WTC11 (cell line): ENCODE data around the gene SLC22A4. TPM values are rescaled to one million over a fixed set of nuclear protein-coding genes. Genes with fewer than 3 reads are reported as not detected.

Experiments
- ATAC-seq: fragments of 200-7000 bp; cut with Tn5 transposase; 2 replicates; pipeline ENCODE4 v1.10.0; 2021; ENCODE audit warnings: mild to moderate bottlenecking, moderate library complexity
- CTCF ChIA-PET: fragments of 300-600 bp; sonication (Branson Sonifier 250); formaldehyde crosslinking; loops from one replicate; lab custom pipeline; 2021; ENCODE audit warnings: antibody characterized with exemption; lab: Charles Lee
- POLR2A ChIA-PET: fragments of 350-600 bp; sonication (Branson Sonifier 250); formaldehyde crosslinking; loops from one replicate; lab custom pipeline; 2021; ENCODE audit warnings: antibody characterized with exemption; lab: Charles Lee
- DNase-seq: peaks from one replicate; pipeline ENCODE4 v3.0.0; 2021; ENCODE audit warnings: low spot score
- H3K27ac Mint-ChIP-seq: 2 replicates; pipeline ENCODE4 v1.8.0; 2021; ENCODE audit warnings: mixed read lengths
- H3K27me3 Mint-ChIP-seq: 2 replicates; pipeline ENCODE4 v1.8.0; 2021; ENCODE audit warnings: low read depth, mild to moderate bottlenecking, moderate library complexity, mixed read lengths
- H3K36me3 Mint-ChIP-seq: 2 replicates; pipeline ENCODE4 v1.8.0; 2021; ENCODE audit warnings: mixed read lengths
- H3K4me1 Mint-ChIP-seq: 2 replicates; pipeline ENCODE4 v1.8.0; 2022; ENCODE audit warnings: mixed read lengths
- H3K4me3 Mint-ChIP-seq: 2 replicates; pipeline ENCODE4 v1.8.0; 2021; ENCODE audit warnings: mild to moderate bottlenecking, moderate library complexity, mixed read lengths
- H3K9me3 Mint-ChIP-seq: 2 replicates; pipeline ENCODE4 v1.8.0; 2021; ENCODE audit warnings: mixed read lengths
- ARID4B ChIP-seq: sonication (generic); formaldehyde crosslinking; IDR thresholded peaks from 2 replicates; pipeline ENCODE4 v1.8.0; 2023; ENCODE audit warnings: missing genetic modification reagents, mild to moderate bottlenecking, borderline replicate concordance
- ATF6 ChIP-seq: sonication (generic); formaldehyde crosslinking; IDR thresholded peaks from 2 replicates; pipeline ENCODE4 v1.8.1; 2023; ENCODE audit warnings: mild to moderate bottlenecking, missing genetic modification reagents
- E2F4 ChIP-seq: sonication (generic); formaldehyde crosslinking; IDR thresholded peaks from 2 replicates; pipeline ENCODE4 v1.8.1; 2022; ENCODE audit warnings: low read depth, mild to moderate bottlenecking, moderate library complexity, missing genetic modification reagents, borderline replicate concordance
- FOXJ3 ChIP-seq: sonication (generic); formaldehyde crosslinking; IDR thresholded peaks from 2 replicates; pipeline ENCODE4 v1.9.0; 2021; ENCODE audit warnings: missing genetic modification reagents, mild to moderate bottlenecking, borderline replicate concordance
- FOXP1 ChIP-seq: sonication (generic); formaldehyde crosslinking; IDR thresholded peaks from 2 replicates; pipeline ENCODE4 v1.8.0; 2022; ENCODE audit warnings: missing genetic modification reagents, mild to moderate bottlenecking, moderate library complexity, borderline replicate concordance
- FOXP4 ChIP-seq: sonication (generic); formaldehyde crosslinking; IDR thresholded peaks from 2 replicates; pipeline ENCODE4 v1.8.0; 2022; ENCODE audit warnings: mild to moderate bottlenecking, missing genetic modification reagents
- MAX ChIP-seq: sonication (generic); formaldehyde crosslinking; IDR thresholded peaks from 2 replicates; pipeline ENCODE4 v1.8.0; 2022; ENCODE audit warnings: mild to moderate bottlenecking, missing genetic modification reagents
- MYBL2 ChIP-seq: sonication (generic); formaldehyde crosslinking; IDR thresholded peaks from 2 replicates; pipeline ENCODE4 v1.8.1; 2023; ENCODE audit warnings: mild to moderate bottlenecking, moderate library complexity, missing genetic modification reagents
- SP1 ChIP-seq: sonication (generic); formaldehyde crosslinking; conservative IDR thresholded peaks from 2 replicates; pipeline ENCODE4 v1.8.1; 2022; ENCODE audit warnings: missing genetic modification reagents
- ZNF121 ChIP-seq: sonication (generic); formaldehyde crosslinking; IDR thresholded peaks from 2 replicates; pipeline ENCODE4 v1.8.0; 2023; ENCODE audit warnings: missing genetic modification reagents
- ZNF138 ChIP-seq: sonication (generic); formaldehyde crosslinking; conservative IDR thresholded peaks from 2 replicates; pipeline ENCODE4 v1.8.1; 2022; ENCODE audit warnings: mild to moderate bottlenecking, moderate library complexity, missing genetic modification reagents
- ZNF219 ChIP-seq: sonication (generic); formaldehyde crosslinking; IDR thresholded peaks from 2 replicates; pipeline ENCODE4 v1.8.0; 2023; ENCODE audit warnings: missing genetic modification reagents, mild to moderate bottlenecking, borderline replicate concordance
- ZNF532 ChIP-seq: fragments of 250-450 bp; sonication (Bioruptor Pico); IDR thresholded peaks from 2 replicates; pipeline ENCODE4 v1.9.0; 2021; ENCODE audit warnings: mild to moderate bottlenecking, borderline replicate concordance
- total RNA-seq: library from RNA; stranded (reverse); gene quantifications from 3 replicates; pipeline ENCODE4 v1.2.3, GENCODE V29; 2021

Gene SLC22A4
- total RNA-seq, 1 experiment from 2014 or later = 0.35 TPM

- TF ChIP-seq ATF6 (no peak), ARID4B (no peak), ZNF532 (CRISPR knock-in tag) (no peak), ZNF219 (CRISPR knock-in tag) (no peak)
Observed at GRCh38 chr5:132256783-132257130, 37.4 kb upstream of the SLC22A4 start (continued).

GRCh38 chr5:132257131-132258101 lies 36.8 kb upstream of the SLC22A4 start, which contains the start of gene PDLIM4:
PDLIM4 (plus strand) TSS chr5:132257696; CDS start chr5:132257735, 39 bp downstream.
- peaks cover 9% of the 10 kb centered on the region for H3K4me1 Mint-ChIP-seq
- H3K27ac Mint-ChIP-seq = no peak within 1 kb of the TSS
- peak; percentile 88 for ATAC-seq
- H3K36me3 Mint-ChIP-seq = no peaks in the 10 kb centered on the region
- peak; percentile 81 for DNase-seq
- peak within 1 kb of the TSS; percentile 73 for H3K4me3 Mint-ChIP-seq
- no peaks in the 10 kb centered on the region for H3K9me3 Mint-ChIP-seq
- ChIA-PET CTCF (interaction anchor here (1.2 to 2.4 kb wide), 4 partner anchors 15 to 30 kb away, joined by 3 to 15 read pairs (median 11); partner anchors contain the start of gene P4HA2), POLR2A (no interaction called here)
- peaks cover 20% of the 10 kb centered on the region for H3K27me3 Mint-ChIP-seq
- peak; percentile 63 for TF ChIP-seq FOXP4
- 0 out of 2 replicates have a peak, but pooled peaks have one; percentile 46 for TF ChIP-seq FOXP1 (CRISPR knock-in tag)
- TF ChIP-seq ZNF532 (CRISPR knock-in tag) = no peak
- peak; percentile 66; the same call in 1 of the 2 replicates for TF ChIP-seq SP1 (CRISPR knock-in tag)
- 0 out of 2 replicates have a peak, but pooled peaks have one; percentile 32 for TF ChIP-seq MAX (CRISPR knock-in tag)
- TF ChIP-seq FOXJ3 (CRISPR knock-in tag) = no peak
- 0 out of 2 replicates have a peak, but pooled peaks have one; percentile 24 for TF ChIP-seq ZNF121 (CRISPR knock-in tag)
- TF ChIP-seq MYBL2 (CRISPR knock-in tag) = 0 out of 2 replicates have a peak, but pooled peaks have one; percentile 34
- TF ChIP-seq ZNF138 (CRISPR knock-in tag) = no peak
- no peak for TF ChIP-seq E2F4 (CRISPR knock-in tag)
